RWPE1 (cell line): ENCODE measurements around the gene BGN.

Experiments
- CTCF ChIA-PET: fragments of 350-600 bp; sonication (Branson Sonifier 250); formaldehyde crosslinking; extraction: SDS; loops from one replicate; lab custom pipeline; 2021; lab: Yijun Ruan, JAX
- POLR2A ChIA-PET: fragments of 400-600 bp; formaldehyde crosslinking; extraction: SDS; loops from one replicate; lab custom pipeline; 2020; ENCODE audit warnings: antibody characterized with exemption; ENCODE audit not compliant: low non-redundant PET; lab: Yijun Ruan, JAX
- DNase-seq: peaks from one replicate; pipeline ENCODE4 v3.0.0; 2012; ENCODE audit warnings: low spot score
- H3K27ac ChIP-seq: fragments of 450-650 bp; 2 replicates; pipeline ENCODE4 v1.5.1; 2017
- CTCF ChIP-seq: fragments of 450-650 bp; conservative IDR thresholded peaks from 2 replicates; pipeline ENCODE4 v1.5.1; 2017; ENCODE audit warnings: low read depth, mild to moderate bottlenecking

BGN gene

GRCh38 chrX:153539979-153540358 lies 45.2 kb downstream of the BGN start:
- no peak for TF ChIP-seq CTCF
- POLR2A ChIA-PET = no interaction called here
- CTCF ChIA-PET = interaction anchor here (0.5 to 2.4 kb wide), 6 partner anchors 8 to 128 kb away, joined by 4 to 15 read pairs (median 5); no protein-coding TSS in a partner anchor
- no peak for DNase-seq
- H3K27ac ChIP-seq = no peak overlapping the region

- TF ChIP-seq CTCF = no peak
- DNase-seq = no peak
- ChIA-PET POLR2A (no interaction called here), CTCF (no interaction called here)
- H3K27ac ChIP-seq = no peak overlapping the region
Observed at GRCh38 chrX:153544727-153545126, 49.9 kb downstream of the BGN start.

GRCh38 chrX:153546386-153546785 lies 51.6 kb downstream of the BGN start:
- CTCF ChIA-PET = interaction anchor here (0.6 kb wide), 1 partner anchor 914 kb away, joined by 3 read pairs; no protein-coding TSS in a partner anchor
- no peak for DNase-seq
- POLR2A ChIA-PET = no interaction called here
- no peak for TF ChIP-seq CTCF
- H3K27ac ChIP-seq = no peak overlapping the region

GRCh38 chrX:153547195-153547594 lies 52.4 kb downstream of the BGN start:
- ChIA-PET CTCF (interaction anchor here (0.6 to 1.2 kb wide), 2 partner anchors 8 to 115 kb away, joined by 3 to 4 read pairs; no protein-coding TSS in a partner anchor), POLR2A (no interaction called here)
- no peak for TF ChIP-seq CTCF
- no peak overlapping the region for H3K27ac ChIP-seq
- no peak for DNase-seq

- DNase-seq = no peak
- no peak overlapping the region for H3K27ac ChIP-seq
- ChIA-PET POLR2A (no interaction called here), CTCF (interaction anchor here (0.5 to 1.8 kb wide), 2 partner anchors 10 to 14 kb away, joined by 3 to 5 read pairs; no protein-coding TSS in a partner anchor)
- TF ChIP-seq CTCF = no peak
Observed at GRCh38 chrX:153549231-153549630, 54.5 kb downstream of the BGN start.

- no peak for TF ChIP-seq CTCF
- no peak overlapping the region for H3K27ac ChIP-seq
- DNase-seq = no peak
- CTCF ChIA-PET = interaction anchor here (0.5 to 1.8 kb wide), 2 partner anchors 10 to 13 kb away, joined by 3 to 5 read pairs; no protein-coding TSS in a partner anchor
- POLR2A ChIA-PET = no interaction called here
Observed at GRCh38 chrX:153549807-153550206, 55.0 kb downstream of the BGN start.
